Neural progenitor cell (in vitro differentiated cells): ENCODE measurements around the gene MAML3.

Experiments used
- CTCF ChIP-seq: fragments of 200-600 bp; sonication (generic); IDR thresholded peaks from 2 replicates; pipeline ENCODE4 v1.5.1; 2017; ENCODE audit warnings: antibody characterized with exemption, mild to moderate bottlenecking
- EZH2 ChIP-seq: fragments of 200-600 bp; sonication (generic); IDR thresholded peaks from 2 replicates; pipeline ENCODE4 v1.6.1; 2017; ENCODE audit warnings: antibody characterized with exemption, mild to moderate bottlenecking, moderate library complexity
- EZH2phosphoT487 ChIP-seq: fragments of 200-600 bp; sonication (generic); IDR thresholded peaks from 2 replicates; pipeline ENCODE4 v1.6.1; 2017; ENCODE audit warnings: antibody characterized with exemption

GRCh38 chr4:140154572-140154891, 548 bp upstream of the MAML3 start:
- TF ChIP-seq CTCF (no peak), EZH2 (no peak), EZH2phosphoT487 (no peak)
